Limb (tissue), 2 donors: Measurements from ENCODE around the gene RAB11FIP4.

Experiments
- DNase-seq, 2 donors: peaks; one replicate each; pipeline ENCODE4 v3.0.0-alpha.2; 2016; ENCODE audit errors: extremely low spot score in 2 of 2

Gene RAB11FIP4

DNA sequence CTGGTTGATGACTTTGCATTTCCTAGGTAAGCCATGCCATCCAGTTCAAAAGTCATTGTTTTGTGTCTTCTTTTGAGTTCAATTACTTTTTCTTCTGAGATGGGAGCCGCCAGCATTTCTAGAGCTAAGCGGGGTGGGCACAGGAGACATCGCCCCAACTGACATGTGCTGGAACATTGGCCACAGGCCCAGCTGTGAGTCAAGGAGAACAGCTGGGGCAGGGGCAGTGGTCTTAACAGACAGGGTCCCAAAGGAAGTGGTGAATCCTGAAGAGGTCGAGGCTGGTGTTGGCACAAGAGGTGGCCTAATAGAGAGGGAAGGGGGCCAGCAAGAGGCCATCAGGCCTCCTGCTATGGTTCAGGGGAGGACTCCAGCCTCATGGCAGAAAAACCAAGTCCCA lies 17.1 kb downstream of the RAB11FIP4 start:
- no peak for DNase-seq

GRCh38 chr17:31411707-31412285 lies 20.3 kb downstream of the RAB11FIP4 start:
- no peak for DNase-seq

GRCh38 chr17:31412511-31412910 lies 21.0 kb downstream of the RAB11FIP4 start:
- no peak for DNase-seq

GRCh38 chr17:31413081-31413799 lies 21.8 kb downstream of the RAB11FIP4 start:
- DNase-seq: no peak

DNA sequence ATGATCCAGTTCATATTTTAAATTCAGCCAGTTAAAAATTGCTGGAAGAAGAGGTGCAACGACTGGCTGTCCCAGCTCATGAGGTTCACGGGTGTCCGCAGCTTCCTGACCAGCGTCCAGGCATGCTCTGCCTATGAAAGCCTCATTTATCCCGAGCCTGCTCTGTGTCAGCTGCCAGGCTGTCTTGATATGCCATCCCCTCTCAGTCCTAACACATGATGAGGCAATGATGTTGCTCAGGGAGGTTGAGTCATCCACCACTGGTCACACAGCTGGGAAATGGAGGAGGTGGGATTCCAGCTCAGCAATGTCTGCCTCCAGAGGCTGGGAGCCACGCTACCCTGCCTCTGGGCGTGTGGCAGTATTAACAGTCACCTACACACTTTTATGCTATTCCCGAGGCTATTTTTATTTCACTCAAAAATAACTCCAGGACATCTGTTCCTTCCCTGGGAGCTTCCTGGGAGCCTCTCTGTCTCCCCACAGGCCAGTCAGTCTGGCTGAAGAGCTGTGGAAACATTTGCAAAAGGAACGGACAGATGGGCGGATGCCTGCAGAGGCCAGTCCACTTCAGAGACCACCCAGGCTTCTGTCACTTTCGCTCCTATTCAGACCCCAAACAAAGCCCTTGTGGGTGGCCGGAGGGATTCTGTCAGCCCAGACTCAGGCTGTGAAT lies 22.5 kb downstream of the RAB11FIP4 start:
- DNase-seq: no peak

GRCh38 chr17:31414550-31414918 lies 23.1 kb downstream of the RAB11FIP4 start:
- DNase-seq: no peak

DNA sequence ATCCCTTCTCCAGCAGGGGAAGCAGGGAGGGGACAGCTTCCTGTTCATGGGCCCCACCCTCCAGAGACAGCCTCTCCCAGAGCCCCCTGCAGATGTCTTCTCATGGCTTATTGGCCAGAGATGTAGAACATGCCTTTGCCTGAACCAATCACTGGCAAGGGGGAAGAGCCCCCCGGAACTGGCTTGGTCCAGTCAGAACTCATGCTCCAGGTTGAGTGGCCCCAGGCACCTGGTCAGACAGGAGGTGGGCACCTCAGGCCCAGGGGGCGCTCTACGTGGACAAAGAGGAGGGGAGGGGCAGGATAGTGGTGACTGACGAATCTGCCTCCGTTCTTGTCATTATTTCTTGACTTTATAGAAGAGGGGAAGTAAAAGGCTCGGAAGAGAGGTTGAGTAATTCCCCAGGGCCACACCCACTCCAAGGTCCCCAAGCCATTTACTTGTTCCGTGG lies 23.6 kb downstream of the RAB11FIP4 start:
- no peak for DNase-seq

GRCh38 chr17:31415640-31416502 lies 24.4 kb downstream of the RAB11FIP4 start:
- DNase-seq: no peak

DNA sequence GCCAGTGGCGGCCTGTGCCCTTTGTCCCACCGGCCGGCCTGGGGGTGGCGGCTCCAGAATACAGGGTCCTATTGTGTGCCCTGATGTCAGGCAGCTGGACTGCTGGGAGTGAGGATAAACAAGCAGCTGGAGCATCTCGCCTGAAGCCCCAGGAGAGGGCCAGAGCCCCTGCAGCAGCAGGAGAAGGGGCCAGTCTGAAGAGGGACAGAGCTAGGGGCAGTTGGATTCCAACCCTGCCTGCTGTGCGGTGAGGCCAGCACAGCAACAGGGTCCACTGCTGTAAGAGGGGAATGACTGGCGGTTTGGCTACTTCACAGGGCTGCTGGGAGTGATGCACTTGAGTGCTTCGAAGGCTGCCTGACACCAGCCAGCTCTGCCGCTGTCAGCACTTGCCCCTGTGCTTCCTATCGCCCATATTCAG lies 25.0 kb downstream of the RAB11FIP4 start:
- no peak for DNase-seq

- no peak for DNase-seq
These were observed 25.7 kb downstream of the RAB11FIP4 start for GRCh38 chr17:31417051-31417792.

DNA sequence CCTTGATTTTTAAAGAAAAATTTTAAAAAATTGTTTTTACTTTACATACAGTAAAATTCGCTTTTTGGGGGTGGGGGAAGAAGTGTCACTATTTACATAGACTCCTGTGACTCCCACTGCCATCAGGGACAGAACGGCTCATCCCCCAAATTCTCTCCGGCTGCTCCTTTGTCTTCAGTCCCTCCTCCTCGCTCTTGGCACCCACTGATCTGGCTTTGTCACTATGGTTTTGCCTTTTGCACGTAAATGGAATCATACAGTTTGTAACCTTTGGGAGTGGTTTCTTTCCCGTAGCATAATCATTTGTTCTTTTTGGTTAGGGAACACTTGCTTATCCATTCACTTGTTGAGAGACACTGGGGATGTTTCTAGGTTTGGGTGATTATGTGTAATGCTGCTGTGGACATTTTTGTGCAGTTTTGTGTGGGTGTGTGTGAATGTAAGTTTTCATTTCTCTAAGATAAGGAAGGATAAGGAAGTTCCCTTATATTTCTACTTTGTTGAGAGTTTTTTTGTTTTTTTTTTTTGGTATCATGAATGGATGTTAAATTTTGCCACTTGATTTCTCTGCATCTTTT lies 27.4 kb downstream of the RAB11FIP4 start:
- no peak for DNase-seq

GRCh38 chr17:31422443-31422842 lies 31.0 kb downstream of the RAB11FIP4 start:
- DNase-seq: no peak

GRCh38 chr17:31424944-31425281 lies 33.4 kb downstream of the RAB11FIP4 start:
- DNase-seq: no peak

DNA sequence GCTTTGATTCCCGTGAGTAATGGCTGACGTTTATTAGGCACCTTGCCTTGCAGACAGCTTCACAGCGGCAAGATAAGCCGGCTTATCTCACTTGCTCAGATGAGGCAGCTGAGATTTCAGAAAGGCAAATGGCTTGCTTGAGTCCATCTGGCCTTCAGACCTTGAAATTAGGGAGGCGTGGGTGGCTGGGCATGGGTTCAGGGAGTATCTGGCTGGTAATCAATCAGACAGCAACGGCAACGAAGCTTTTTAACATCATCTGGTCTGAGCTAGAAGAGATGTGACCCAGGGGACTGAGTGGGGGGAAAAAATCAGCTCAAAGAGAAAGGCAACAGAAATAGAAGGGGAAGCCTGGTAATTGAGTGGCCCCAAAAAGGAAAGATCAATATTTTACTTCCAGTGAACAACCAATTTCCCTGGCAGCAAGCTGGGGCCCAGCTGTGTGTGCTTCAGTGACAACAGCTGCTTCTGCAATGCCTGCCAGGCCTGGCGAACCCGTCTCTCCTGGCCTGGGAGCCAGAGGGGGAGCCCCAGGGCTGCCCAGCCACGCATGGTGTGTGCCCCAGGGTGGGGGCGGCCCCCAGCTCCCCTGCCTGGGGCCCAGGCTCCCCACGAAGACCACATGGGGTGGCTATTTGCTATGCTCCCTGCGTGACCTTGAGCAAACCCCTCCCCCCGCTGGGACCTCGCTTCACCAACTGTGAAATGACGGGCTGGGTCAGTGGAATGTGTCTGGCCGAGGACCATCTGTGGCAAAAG lies 34.0 kb downstream of the RAB11FIP4 start:
- DNase-seq: peak in 1 of 2 donors; percentile 44

- no peak for DNase-seq
These were observed 36.2 kb downstream of the RAB11FIP4 start for GRCh38 chr17:31427684-31428083.

- no peak for DNase-seq
These were observed 36.6 kb downstream of the RAB11FIP4 start for GRCh38 chr17:31428111-31428510.

GRCh38 chr17:31428512-31428911 lies 37.0 kb downstream of the RAB11FIP4 start:
- DNase-seq: no peak

- DNase-seq: no peak
These were observed 39.8 kb downstream of the RAB11FIP4 start for GRCh38 chr17:31431098-31431851.
